ENCODE data around the gene GCHFR. TPM values are rescaled to one million over a fixed set of nuclear protein-coding genes. Genes with fewer than 3 reads are reported as not detected.

GCHFR gene
- total RNA-seq, 6 experiments from 2014 or later = 65.4 to 181 (median 82.0) TPM

DNA sequence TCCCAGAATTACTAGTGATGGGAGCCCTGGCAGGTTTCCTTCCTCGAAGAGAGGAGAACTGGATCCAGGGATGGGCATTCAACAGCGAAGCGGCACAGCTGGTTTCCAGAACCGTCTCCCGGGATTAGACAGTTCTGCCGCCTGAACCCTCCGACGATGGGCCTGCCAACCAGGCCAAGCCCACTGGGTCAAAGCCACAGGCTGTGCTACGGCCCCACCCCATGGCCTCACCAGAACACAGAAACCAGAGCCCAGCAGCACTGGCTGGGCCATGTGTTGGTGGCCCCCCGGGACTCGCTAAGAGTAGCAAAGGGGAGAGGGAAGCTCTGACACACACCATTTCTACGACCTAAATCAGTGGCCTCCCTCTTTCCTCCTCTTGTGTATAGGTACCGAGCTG, 8.1 kb downstream of the GCHFR start:
- ATAC-seq (no peak), DNase-seq (peak in 1 of 3 donors; percentile 48)
- TF ChIP-seq, protein P1, sequence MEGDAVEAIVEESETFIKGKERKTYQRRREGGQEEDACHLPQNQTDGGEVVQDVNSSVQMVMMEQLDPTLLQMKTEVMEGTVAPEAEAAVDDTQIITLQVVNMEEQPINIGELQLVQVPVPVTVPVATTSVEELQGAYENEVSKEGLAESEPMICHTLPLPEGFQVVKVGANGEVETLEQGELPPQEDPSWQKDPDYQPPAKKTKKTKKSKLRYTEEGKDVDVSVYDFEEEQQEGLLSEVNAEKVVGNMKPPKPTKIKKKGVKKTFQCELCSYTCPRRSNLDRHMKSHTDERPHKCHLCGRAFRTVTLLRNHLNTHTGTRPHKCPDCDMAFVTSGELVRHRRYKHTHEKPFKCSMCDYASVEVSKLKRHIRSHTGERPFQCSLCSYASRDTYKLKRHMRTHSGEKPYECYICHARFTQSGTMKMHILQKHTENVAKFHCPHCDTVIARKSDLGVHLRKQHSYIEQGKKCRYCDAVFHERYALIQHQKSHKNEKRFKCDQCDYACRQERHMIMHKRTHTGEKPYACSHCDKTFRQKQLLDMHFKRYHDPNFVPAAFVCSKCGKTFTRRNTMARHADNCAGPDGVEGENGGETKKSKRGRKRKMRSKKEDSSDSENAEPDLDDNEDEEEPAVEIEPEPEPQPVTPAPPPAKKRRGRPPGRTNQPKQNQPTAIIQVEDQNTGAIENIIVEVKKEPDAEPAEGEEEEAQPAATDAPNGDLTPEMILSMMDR (IDR thresholded peaks at IDR 0.05) = no peak
- TF ChIP-seq POLR2A (IDR thresholded peaks at IDR 0.05) = no peak
- intact Hi-C loops (cut with DNase I) = no loop called here
- H3K4me1 ChIP-seq = peaks cover 0 to 45% (median 20%) of the 10 kb centered on the region in 4 donors
- H3K4me3 ChIP-seq = no peak overlapping the region
- 92% methylated on average over 7 of the region's 13 CpGs for WGBS (ENCODE audit: insufficient coverage, low coverage, low lambda C conversion rate, missing lambda C conversion rate)
- peak overlapping the region in 2 of 3 donors; percentile 69 to 71 for H3K27ac ChIP-seq
- no peaks in the 10 kb centered on the region for H3K27me3 ChIP-seq
- H3K9me3 ChIP-seq = no peaks in the 10 kb centered on the region
- H3K36me3 ChIP-seq = peaks cover 0 to 46% (median 14%) of the 10 kb centered on the region in 4 donors

DNA sequence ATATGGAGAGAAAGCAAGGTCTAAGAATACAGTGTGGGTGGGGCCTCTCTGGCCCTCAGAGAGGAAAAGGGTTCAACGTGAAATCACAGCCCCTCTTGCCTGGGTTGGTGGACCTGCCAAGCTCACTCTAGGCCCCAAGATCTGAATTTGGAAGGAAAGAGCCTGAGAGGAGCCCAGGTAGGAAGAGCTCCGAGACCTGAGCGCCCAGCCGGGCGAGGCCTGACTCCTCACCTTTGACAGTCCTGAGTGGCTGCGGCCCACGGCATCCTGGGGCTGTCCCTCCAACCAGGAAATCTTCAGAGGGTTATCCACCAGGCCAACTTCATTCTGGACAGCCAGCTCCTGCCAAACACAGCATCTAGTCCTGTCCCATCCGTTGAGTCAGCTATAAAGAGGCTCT, 9.6 kb downstream of the GCHFR start:
- Histone ChIP-seq H3K27me3 (no peaks in the 10 kb centered on the region), H3K9me3 (no peaks in the 10 kb centered on the region), H3K27ac (no peak overlapping the region), H3K4me1 (peaks cover 0 to 50% (median 21%) of the 10 kb centered on the region in 4 donors), H3K36me3 (peaks cover 0 to 43% (median 9%) of the 10 kb centered on the region in 4 donors), H3K4me3 (no peak overlapping the region)
- TF ChIP-seq POLR2A (IDR thresholded peaks at IDR 0.05) = no peak
- TF ChIP-seq, protein P1 (IDR thresholded peaks at IDR 0.05) = no peak
- DNase-seq = peak in 1 of 3 donors; percentile 32
- WGBS (ENCODE audit: insufficient coverage, low coverage, low lambda C conversion rate, missing lambda C conversion rate) = 67% methylated on average over 1 of the region's 8 CpGs
- intact Hi-C loops (cut with DNase I) = no loop called here
- ATAC-seq = no peak

DNA sequence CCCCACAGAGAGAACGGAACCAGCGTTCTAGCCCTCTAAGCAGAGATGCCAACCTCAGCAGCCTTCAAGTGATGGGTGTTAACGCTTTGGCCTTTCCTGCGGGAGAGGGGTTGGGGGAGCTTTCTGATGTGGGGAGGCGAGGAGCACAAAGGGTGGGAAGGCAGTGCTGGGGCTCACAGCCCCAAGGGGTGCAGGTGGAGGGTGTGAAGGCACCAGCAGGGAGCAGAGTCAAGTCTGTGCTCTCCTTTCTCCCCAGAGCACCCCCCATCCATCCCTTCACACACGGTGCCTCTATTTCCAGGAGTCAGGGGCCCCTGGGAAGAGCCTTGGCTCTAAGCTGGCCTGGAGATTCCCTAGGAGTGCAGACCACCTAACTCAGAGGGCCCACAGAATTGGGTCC, 10.0 kb downstream of the GCHFR start:
- no CpG with 5 or more reads among the region's 6 CpGs for WGBS (ENCODE audit: insufficient coverage, low coverage, low lambda C conversion rate, missing lambda C conversion rate)
- H3K9me3 ChIP-seq = no peaks in the 10 kb centered on the region
- intact Hi-C loops (cut with DNase I) = no loop called here
- TF ChIP-seq POLR2A (IDR thresholded peaks at IDR 0.05) = no peak
- TF ChIP-seq, protein P1 (IDR thresholded peaks at IDR 0.05) = no peak
- H3K4me3 ChIP-seq = no peak overlapping the region
- H3K4me1 ChIP-seq = peaks cover 0 to 50% (median 21%) of the 10 kb centered on the region in 4 donors
- H3K36me3 ChIP-seq = peaks cover 0 to 47% (median 10%) of the 10 kb centered on the region in 4 donors
- no peak overlapping the region for H3K27ac ChIP-seq
- peak in 1 of 3 donors; percentile 22 for DNase-seq
- no peak for ATAC-seq
- no peaks in the 10 kb centered on the region for H3K27me3 ChIP-seq

DNA sequence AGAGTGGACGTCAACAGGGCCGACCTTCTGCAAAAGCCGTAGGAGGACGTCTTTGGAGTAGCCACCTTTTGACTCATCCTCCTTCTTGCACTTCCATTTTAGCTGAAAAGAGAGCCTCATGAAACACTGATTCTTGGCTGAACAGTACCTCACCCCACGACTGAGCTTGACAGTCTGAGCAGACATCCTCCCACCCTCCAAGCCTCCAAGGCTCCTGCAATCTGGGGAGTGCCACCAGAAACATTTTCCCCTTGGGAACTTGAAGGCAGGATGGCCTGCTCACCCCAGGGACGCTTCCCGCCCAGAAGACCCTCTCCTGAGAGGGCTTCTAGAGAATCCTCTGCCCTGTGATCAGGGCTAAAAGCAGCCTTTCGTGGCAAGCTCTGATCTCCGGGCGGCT, 11.1 kb downstream of the GCHFR start:
- peaks cover 0 to 43% (median 21%) of the 10 kb centered on the region in 4 donors for H3K4me1 ChIP-seq
- ATAC-seq (no peak), DNase-seq (no peak)
- WGBS (ENCODE audit: insufficient coverage, low coverage, low lambda C conversion rate, missing lambda C conversion rate) = 100% methylated on average over 2 of the region's 10 CpGs
- no peak overlapping the region for H3K4me3 ChIP-seq
- no peaks in the 10 kb centered on the region for H3K27me3 ChIP-seq
- peak overlapping the region in 1 of 3 donors; percentile 74 for H3K27ac ChIP-seq
- no peaks in the 10 kb centered on the region for H3K9me3 ChIP-seq
- intact Hi-C loops (cut with DNase I) = no loop called here
- H3K36me3 ChIP-seq = peaks cover 0 to 57% (median 16%) of the 10 kb centered on the region in 4 donors
- no peak for TF ChIP-seq POLR2A (IDR thresholded peaks at IDR 0.05)
- TF ChIP-seq, protein P1 (IDR thresholded peaks at IDR 0.05) = no peak

Measured in right lobe of liver (tissue), 6 donors.